Kidney tubule cell (primary cell): ENCODE data around the gene APOH.
A peak's percentile ranks its signal among the peaks of the same experiment; 100 is the strongest.

ENCODE experiments used
- DNase-seq: peaks from one replicate; pipeline ENCODE4 v3.0.0-alpha.2; 2018; ENCODE audit warnings: low spot score

APOH gene

DNA sequence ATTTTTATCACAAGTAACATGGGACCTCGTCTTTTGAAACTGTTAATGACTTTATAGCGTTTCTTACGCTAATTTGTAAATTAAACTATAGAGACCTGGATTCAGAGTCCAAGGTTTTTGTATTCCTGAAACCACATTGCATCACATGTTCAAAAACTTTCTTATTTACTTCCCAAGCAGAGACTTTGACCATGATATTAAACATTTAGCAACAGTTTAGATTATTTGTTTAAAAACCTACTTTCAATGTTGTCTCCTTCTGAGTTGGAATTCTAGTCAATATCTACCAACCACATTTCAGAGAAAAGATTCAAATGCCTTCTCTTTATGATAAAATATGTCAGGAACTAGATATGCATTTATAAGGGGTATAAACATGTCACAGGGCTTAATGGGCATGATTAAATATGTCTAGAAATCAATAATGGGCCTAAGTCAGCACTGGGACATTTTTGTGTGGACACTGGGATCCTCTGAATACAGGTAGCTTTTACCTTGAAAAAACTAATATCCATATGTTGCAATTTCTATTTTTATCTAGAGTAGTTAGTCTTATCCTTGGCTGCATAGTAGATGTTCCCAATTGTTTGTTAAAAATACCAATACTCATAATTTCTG lies 6.3 kb upstream of the APOH start:
- DNase-seq: no peak

DNA sequence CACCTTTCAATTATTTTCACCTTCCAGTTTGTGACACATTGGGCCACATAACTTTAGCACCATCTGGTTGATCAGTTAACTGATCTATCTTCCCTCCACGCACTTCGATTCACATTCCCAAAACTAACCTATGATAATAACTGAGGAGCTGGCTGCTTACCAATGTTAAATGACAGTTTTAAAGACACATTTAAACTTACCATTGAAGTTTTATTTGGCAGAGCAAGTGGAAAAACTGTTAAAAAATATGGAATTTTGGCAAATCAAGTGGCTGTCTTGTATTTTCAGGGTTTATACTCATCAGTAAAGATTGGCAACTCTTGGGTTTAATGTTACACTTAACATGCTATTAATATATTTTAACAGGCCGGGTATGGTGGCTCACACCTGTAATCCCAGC lies 5.4 kb upstream of the APOH start:
- DNase-seq: no peak

DNA sequence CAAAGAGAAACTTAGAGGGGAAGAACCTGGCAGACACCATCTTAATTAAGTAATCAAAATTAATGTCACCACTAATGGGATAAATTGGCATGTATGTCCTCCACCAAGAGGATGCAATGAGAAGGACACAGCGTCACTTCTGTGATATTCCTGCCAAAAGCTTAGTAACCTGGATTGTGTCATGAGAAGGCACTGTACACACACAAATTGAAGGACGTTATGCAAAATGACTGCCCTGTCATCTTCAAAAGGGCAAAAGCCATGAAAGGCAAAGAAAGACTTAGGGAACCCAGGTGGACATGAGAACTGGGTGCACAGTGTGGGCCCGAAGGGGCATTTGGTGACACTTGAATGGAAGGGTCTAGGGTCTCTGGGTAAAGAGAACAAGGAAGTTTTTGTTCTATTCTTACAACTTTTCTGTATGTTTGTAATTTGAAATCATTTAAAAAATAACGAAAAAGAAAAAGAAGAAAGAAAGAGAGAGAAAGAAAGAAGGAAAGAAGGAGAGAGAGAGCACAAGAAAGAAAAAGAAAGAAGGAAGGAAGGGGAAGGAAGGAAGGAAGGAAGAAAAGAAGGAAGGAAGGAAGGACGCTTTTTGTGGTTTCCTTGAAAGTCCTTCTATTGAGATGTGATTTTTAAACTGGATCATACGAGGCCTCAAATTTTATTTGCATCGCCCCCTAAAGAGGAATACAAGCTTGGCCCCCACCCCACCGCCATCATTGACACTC lies 4.0 kb upstream of the APOH start:
- DNase-seq: no peak

DNA sequence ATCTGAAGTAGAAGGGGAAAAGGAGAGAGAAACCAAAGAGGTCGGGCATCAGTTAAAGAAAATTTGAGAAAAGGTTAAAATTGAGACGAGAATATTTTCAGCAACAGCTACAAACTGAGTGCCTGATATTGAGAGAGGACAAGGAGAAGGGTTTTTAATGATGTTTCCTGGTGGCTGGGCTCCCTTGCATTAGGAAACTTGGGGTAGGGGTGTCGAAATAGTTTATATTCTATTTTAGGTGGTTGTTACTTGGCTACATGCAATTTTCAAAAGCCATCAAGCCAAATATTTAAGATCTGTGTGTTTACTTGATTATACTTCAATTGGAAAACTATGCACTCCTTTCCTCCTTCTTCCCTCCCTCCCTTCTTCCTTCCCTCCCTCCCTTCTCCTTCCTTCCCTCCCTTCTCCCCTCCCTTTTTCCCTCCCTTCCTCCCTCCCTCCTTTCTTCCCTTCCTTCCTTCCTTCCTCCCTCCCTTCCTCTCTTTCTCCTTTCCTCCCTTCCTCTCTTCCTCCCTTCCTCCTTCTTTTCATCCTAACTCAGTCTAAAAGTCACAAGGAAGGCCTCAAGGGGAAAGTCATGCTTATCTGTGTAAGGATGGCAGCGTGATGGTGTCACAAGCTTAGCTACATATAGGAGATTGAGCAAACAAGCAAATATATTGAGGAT lies 1.8 kb upstream of the APOH start:
- no peak for DNase-seq

DNA sequence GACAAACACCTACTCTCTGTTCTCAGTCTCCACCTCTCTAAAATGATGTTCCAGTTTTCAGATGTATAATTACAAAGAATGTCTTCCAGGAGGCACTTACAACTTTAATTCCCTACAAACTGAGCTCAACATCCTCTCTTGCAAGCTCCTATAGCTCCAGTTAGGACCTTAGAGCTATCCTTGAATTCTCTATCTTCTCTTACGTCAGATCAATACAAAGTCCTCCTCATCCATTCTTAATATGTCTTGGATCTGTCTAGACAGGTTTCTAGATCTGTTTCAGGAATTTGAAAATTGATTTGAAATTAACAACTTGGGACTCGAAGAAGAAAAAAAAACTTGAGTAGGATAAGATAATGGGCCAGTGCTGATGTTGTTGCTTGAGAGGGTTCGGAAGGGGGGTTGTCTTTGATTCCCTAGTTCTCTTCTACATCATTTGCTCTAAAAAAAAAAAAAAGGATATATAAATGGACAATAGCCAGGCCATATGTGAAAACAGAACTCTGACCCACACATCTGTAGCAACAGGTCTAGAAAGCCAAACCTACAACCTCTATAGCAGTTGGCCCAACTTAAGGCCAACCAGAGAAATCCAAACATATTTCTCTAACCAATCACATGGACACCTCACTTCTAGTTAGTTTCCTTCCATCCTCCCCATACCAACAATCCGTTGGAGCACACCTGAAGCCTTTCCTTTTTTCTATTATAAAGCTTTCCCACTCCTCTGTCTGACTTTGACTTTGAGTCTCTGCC lies 746 bp upstream of the APOH start:
- DNase-seq: no peak

DNA sequence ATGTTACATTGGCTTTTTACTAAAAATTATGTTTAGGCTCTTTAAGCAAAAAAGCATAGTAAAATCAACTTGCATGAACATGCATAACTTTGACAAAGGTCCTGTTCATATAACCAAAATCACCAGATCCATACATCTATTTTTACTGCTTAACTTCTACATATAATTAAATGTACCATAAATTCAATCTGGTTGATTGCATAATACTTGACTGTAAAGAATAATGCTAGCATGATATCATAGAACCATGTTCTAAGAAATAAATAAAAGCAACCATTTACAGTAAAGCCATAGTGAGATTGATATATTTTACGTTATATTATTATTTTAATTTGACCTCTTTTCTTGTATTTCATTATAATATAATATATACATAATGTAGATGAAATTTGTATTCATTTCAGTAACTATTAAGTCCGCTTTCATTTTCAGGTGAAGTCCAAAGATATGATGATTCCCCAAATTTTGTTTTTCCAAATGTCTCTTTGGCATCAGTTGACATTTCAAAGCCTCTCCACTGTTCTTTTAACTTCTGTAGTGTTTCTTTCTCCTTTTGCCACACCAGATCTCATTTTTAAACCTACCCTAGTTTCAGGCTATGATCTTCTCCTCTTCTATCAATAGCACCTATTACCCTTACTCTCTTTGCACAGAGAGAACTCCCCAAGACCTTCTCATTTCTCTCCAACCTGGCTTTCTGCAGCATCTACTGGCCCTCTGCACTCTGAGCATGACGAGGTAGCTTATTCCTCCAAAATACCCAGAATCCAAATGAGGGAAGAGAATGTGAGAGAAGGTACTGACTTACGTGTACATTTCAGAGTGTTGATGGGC lies 1.8 kb downstream of the APOH start:
- DNase-seq: no peak

DNA sequence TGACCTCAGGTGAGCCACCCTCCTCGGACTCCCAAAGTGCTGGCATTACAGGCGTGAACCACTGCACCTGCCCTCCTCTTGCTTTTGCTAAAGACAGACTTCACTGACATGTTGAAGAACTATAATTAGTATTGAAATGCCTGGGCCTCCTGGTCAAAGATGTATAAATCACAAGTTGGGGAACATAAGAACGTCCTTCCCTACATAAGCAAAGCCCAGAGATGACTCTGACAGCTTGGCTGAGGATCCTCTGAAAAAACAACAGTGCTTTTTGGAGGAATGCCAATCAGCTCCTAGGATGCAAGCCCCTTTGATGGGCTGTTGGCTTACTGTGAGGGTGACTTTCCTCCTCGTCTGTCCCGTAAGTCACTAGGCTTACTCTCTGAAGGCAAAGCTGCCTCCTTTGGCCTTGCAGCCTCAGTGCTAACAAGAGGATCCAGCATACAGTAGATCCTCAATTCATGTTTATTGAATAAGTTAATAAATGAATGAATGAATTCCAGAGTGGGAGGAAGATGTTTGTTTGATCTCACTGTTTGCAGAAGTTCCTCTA lies 6.3 kb downstream of the APOH start:
- DNase-seq: no peak

DNA sequence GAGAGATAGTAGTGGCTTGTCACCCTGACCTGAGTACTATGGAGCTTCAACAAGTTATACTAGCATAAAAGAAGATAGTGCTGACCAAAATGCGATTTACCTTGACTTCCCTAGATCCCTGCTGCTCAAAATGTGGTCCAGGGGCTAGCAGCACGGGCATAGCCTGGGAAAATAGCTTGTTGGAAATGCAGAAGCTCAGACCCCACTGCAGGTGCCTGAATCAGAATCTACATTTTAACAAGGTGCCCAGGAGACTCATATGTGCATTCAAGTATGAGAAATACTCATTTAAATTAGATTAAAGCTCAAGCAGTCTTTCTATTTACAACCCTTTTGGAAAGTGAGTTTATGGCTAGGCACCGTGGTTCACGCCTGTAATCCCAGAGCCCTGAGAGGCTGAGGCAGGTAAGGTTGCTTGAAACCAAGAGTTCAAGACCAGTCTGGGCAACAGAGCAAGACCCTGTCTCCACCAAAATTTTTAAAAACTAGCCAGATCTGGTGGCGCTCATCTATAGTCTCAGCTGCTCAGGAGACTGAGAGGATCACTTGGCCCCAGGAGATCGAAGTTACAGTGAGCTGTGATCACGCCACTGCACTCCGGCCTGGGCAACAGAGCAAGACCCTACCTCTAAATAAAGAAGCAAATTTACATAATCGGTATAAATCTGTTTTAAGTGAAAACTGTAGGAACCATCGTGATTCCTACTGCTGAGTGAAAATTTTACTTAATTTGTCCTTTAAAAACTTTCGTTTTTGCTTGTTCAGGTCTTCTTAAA lies 7.3 kb downstream of the APOH start:
- no peak for DNase-seq

DNA sequence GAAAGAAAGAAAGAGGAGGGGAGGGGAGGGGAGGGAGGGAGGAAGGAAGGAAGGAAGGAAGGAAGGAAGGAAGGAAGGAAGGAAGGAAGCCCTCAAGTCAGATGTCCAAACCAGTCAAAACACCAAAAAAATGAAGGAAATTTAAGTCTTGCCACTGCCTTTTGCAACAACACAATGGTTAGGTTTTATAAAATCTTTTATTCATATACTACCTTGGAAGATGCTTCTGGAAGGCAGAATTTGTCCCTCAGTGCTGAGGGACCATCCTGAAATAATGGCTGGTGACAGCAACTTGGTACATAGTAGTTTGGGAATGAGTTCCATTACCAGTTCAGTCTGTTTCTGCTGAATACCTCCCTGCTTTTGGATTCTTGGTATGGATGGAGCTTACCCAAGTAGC lies 7.9 kb downstream of the APOH start:
- DNase-seq: no peak

DNA sequence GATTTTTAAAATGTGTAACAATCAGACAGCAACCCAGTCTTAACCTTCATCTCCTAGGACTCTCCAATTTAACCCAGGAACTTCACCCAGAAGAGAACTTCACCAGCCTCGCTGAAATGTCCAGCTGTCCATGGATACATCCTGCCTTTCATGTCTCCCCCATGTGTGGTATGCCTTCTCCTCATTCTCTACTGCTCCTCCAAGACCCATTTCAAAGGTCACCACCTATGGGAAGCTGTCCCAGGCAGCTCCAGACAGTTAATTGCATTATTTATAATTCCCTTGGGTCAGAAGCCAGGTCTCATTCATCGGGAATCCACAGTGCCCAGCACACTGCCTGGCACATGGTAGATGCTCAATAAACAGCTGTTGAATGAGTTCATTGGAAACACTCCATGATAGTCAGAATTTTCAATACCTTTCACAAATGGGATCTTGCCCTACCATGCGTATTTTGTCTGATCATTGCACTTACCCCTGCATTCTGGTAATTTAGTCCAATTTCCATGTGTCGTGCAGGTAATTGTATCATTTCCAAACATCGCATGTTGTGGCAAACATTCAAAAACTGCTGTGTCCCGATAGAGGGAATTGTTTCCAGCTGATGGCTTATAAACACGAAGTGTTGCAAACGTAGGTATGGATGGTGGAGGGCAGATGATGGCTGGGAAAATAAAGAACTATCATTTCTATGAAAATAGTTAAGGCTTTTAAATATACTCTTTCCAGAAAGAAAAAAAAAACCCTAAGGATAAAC lies 9.0 kb downstream of the APOH start:
- no peak for DNase-seq

DNA sequence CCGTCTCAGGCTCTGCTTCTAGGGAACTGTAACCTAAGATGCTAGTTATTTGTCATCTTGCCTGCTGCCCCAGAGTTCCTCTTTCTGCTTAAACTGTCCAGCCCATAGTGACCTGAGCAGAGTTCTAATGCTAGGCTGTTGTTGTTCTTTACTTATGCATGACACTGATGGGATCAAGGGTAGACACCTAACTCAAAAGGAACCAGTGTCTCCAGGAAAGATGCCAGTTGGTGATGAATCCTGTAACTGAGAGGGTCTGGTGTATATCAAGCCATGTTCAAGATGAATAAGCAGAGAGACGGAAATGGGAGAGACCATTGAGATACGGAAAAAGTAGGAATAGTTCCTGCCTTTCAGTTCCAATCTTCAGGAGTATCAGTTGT lies 13.7 kb downstream of the APOH start:
- no peak for DNase-seq

DNA sequence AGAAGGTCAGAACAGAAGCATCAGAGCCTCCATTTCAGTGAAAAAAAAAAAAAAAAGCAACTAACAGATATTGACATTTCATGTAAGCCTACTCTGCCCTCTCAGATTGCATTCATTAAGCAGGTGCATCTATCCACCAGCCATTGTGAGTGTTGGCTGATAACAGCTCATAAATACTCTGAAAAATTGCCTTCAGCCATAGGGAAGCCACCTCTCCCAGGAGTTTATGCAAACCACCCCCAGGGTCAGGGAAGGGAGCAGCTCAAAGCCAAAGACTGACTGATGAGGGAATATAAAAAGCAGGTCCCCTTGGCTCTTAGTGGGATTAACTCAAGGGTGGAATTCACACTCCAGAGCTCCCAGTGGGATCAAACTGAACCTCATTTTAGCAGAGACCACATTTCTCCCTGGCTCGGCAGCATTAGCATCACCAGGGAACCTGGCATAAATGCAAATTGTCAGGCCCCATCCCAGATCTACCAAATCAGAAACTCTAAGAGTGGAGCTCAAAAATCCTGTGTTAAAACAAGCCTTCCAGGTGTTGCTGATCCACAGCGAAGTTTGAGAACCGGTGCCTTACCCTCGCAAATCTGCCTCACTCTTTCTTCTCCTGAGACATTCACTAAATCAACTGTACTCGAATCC lies 14.2 kb downstream of the APOH start:
- no peak for DNase-seq

DNA sequence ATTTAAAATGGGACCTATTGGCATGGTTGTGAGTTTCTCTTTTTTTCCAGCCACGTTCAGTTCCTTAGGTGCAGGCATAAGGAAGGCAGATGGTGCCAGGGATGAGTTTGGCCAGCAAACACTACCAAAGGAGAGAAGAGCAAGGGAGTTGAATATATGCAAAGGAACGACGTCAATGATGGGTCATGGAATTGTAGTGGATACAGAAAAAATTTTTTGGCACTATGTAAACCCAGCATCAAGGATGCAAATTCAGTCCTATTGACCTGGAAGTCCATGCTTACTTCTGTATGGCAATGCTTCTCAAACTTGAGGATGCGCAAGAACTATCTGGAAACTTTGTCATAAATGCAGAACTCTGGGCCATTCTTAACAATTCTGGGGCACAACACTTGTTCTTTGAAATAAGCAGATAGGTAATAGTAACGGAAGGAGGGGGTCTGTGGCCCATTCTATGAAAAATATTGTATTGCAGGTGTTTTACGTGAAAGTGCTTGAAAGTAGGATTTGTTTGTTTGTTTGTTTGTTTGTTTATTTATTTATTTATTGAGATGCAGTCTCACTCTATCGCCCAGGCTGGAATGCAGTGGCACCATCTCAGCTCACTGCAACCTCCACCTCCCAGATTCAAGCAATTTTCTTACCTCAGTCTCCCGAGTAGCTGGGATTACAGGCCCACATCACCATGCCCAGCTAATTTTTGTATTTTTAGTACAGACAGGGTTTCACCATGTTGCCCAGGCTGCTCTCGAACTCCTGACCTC lies 18.0 kb downstream of the APOH start:
- no peak for DNase-seq

DNA sequence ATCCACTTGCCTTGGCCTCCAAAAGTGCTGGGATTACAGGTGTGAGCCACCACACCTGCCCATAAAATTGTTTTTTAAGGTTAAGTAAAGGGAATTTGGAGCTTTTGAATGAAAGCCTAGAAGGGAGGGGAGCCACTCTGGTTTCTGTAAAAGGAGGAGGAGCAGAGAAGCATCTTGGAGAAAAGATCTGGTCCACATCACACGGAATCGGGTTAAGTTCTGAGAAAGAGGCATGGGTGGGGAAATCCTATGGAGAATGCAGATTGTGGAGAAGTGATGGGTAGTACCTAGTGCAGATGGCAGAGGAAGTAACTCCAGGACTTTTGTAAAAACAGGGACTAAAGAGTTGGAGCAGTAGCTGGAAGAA lies 19.0 kb downstream of the APOH start:
- DNase-seq: no peak

DNA sequence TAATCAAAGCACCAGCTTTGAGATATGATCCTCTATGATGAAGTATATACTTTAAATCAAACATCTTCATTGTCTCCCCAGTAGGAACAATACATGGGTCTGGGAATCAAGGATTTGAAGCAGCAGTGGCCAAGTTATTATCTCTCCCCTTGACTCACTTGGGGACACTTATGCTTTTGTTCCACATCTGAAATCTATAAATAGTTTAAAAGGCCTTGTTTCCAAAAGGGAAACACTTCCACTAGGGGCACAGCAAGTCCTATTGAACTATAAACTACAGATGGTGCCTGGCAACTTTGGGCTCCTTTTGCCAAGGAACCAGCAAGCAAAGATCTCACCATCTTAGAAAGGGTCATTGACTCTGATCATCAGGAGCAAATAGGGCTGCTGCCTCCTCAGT lies 21.3 kb downstream of the APOH start:
- DNase-seq: no peak

DNA sequence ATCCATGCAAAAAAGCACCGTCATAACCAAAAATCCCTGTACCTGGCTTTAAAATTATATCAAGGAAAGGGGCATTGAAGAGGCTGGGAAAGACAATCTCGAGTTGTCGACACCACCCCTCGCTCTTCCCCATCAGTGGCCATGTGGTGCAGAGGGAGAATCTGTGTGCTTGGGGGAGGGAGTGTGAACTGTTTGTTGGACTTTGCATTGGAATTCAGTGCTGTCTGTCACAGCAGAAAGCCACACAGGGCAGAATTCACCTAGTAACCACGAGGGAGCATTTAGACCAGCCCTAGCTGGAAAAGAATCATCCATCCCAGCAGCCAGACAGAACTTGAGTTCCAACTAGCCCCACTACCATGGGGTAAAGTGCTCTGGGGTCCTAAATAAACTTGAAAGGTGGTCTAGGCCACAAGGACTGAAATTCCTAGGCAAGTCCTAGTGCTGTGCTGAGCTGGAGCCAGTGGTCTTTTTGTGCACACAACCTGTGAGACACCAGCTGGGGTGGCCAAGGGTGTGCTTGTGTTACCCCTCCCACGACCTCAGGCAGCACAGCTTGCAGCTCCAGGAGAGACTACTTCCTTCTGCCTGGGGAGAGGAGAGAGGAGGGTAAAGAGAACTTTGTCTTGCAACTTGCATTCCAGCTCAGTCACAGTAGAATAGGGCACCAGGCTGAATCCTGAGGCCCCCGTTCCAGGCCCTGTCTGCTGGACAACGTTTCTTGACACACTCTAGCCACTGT lies 25.8 kb downstream of the APOH start:
- DNase-seq: no peak

DNA sequence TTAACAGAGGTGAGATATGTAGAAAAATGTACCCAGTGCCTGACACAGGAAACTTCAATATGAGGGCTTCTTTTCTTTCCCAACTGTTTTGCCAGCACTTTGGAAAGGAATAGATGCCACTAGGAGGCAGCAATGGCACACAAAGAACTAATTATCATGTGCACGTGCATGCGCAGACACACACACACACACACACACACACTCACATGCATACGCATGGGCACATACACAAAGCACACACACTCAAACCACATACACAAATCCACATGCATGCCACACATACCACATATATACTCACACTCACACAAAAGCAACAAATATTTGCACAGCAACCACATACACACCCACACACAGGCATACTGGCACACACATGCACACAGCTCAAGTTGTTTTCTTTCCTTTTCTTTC lies 28.5 kb downstream of the APOH start:
- peak; percentile 71 for DNase-seq

DNA sequence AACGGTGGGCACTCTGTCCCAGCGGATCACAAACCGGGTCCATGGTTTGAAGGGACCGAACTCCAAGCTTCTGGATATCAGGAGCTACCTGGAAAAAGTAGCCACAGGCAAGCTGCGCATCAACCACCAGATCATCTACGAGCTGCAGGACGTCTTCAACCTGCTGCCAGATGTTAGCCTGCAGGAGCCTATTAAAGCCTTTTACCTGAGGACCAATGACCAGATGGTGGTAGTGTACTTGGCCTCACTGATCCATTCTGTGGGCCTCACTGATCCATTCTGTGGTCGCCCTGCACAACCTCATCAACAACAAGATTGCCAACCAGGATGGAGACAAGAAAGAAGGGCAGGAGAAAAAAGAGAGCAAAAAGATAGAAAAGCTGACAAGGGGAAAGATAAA lies 31.0 kb downstream of the APOH start:
- no peak for DNase-seq
